C4-2B (cell line): ENCODE data around the gene GATC.
"Not testable (repeated sequence)": the region's sequence is repeated elsewhere in the genome, so short reads cannot be mapped to it uniquely, and the experiment has no call there.

ENCODE experiments used
- H3K27ac ChIP-seq: fragments of 450-650 bp; 2 replicates; pipeline ENCODE4 v1.5.1; 2017
- ZFX ChIP-seq: fragments of 450-650 bp; IDR thresholded peaks from 2 replicates; pipeline ENCODE4 v1.6.1; 2017
- TF ChIP-seq, protein P1 (sequence below): fragments of 450-650 bp; conservative IDR thresholded peaks from 2 replicates; pipeline ENCODE4 v1.5.1; 2017; ENCODE audit warnings: mild to moderate bottlenecking

The GATC gene

DNA sequence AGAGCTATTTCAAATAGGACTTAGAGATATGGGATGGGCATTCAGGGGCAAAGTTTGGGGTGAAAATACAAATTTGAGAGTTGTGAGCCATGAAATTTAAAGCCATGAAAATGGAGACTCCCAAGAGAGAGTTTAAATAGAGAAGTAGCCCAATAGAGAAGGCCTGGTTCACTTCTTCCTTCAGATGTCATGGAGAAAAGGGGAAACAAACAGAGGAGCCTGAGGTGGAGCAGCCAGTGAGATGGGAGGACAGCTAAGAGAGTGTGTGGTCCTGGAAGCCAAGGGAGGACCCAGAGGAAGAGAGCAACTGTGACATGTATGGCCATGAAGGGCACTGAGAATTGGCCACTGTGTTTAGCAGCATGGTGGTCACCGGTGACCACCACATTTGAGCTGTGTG lies 37.4 kb downstream of the GATC start:
- H3K27ac ChIP-seq = no peak overlapping the region

DNA sequence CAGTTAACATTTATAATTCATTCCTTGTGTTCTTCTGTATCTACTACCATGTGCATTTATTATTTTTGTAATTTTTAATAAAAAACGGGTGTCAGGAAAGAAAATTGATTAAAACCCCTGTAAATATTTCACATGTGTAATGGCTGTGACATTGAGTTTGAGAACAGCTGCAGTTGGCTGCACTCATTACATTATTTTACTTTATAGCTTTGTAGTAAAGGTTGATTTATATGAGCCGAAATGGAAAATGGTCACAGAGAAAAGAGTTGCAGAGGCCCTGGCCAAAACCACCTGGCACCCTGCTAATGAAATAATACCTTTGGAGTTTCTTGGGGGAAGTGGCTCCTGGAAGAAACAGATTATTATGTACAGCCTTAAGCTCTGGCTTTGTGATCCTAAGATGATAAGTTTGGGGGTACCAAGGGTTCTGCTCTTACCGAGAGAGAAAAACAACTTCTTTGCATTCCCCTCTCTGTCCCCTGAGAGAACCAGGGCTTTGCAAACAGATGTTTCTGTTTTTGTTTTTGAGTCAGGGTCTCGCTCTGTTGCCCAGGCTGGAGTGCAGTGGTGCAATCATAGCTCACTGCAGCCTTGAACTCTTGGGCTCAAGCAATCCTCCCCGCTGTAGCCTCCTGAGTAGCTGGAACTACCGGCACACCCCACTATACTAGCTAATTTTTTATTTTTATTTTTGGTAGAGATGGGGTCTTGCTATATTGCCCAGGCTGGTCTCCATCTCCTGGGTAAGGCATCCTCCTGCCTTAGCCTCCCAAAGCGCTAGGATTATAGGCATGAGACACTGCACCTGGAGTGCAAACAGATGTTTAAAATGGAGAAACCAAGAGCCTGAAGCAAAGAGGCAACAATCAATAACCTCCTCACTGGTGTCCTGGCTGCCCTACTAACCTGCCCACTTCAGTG lies 40.0 kb downstream of the GATC start:
- no peak overlapping the region for H3K27ac ChIP-seq
- TF ChIP-seq, protein P1, sequence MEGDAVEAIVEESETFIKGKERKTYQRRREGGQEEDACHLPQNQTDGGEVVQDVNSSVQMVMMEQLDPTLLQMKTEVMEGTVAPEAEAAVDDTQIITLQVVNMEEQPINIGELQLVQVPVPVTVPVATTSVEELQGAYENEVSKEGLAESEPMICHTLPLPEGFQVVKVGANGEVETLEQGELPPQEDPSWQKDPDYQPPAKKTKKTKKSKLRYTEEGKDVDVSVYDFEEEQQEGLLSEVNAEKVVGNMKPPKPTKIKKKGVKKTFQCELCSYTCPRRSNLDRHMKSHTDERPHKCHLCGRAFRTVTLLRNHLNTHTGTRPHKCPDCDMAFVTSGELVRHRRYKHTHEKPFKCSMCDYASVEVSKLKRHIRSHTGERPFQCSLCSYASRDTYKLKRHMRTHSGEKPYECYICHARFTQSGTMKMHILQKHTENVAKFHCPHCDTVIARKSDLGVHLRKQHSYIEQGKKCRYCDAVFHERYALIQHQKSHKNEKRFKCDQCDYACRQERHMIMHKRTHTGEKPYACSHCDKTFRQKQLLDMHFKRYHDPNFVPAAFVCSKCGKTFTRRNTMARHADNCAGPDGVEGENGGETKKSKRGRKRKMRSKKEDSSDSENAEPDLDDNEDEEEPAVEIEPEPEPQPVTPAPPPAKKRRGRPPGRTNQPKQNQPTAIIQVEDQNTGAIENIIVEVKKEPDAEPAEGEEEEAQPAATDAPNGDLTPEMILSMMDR = no peak
- no peak for TF ChIP-seq ZFX

More for the DNA sequence above, 37.4 kb downstream of the GATC start:
- TF ChIP-seq, protein P1 = no peak
- no peak for TF ChIP-seq ZFX

DNA sequence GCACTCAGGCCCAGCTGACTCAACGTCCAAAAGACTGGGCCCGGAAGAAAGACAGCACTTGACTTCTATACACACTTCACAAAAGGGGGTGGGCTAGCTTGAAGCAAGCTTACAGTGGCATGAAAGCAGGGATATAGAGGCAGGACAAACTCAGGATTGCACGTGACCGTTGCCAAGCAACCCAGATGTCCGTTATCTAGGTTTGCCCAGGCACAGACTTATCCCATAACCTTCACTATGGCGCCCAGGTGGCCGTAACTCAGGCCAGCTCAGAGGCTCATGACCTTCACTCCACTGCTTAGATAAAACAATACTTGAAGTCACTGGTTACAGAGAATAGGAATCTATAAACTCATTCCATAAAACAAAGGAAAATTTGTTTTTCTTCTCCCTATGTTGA lies 41.3 kb downstream of the GATC start:
- H3K27ac ChIP-seq = not testable (repeated sequence)

DNA sequence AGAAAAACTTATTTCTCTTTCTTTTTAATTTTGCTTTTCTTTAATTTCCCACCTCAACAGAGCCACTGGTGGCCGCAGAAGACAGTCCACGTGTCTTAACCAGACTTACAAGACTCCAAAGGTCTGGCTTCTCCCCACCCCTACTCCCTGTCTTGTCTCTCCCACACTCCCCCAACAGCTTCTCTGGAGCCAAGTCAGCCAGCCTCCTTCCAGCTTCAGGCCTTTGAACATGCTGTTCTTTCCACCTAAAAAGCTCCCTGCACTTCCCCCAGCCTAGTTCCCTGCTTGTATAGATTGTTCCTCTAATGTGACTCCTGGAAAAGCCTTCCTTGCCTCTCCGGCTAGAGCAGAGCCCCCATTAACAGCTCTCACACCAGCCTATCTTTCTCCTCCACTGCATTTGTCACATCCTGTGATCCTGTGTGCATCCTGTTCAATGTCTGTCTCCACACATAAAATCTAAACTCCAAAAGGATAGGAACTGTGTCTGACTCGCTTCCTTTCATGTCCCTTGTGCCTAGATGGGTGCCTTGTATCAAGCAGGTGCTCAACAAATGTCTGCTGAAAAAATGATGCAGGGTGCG lies 41.9 kb downstream of the GATC start:
- TF ChIP-seq, protein P1 = no peak
- TF ChIP-seq ZFX = no peak
- H3K27ac ChIP-seq = peak overlapping the region; percentile 16

DNA sequence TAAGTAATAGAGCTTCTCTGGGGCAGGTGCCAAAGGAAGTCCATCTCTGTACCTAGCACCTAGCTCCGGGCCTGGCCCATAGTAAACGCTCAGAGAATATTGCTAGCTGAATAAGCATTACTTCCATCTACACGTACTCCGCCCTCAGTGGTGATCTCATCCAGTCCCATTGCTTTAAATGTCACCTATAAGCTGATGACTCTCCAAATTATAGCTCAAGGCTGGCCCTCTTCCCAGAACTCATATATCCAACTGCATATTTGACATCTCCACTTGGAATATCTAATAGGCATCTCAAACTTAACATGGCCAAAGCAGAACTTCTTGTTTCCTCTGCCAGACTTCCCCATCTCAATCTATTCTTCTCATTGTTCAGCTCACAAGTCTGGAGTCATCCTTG lies 42.8 kb downstream of the GATC start:
- H3K27ac ChIP-seq = peak overlapping the region; percentile 19
- no peak for TF ChIP-seq ZFX
- TF ChIP-seq, protein P1 = no peak

DNA sequence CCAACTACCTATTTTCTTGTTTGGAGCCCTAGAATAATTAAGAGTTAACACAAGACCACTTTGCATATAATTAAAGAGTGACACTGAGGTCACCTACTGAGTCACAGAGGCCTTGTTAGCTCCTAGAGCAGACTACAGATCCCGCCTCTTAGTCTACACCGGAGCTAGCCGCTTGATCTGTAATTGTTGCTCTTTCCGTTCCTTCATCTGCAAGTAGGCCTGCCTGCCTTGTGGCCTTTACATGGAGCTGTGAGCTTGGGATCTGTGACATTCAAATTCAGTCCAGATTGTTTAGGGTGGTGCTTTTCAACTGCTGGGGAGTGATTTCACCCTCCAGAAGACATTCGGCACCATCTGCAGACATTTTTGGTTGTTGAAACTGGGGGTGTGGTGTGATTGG lies 44.1 kb downstream of the GATC start:
- H3K27ac ChIP-seq = no peak overlapping the region
- no peak for TF ChIP-seq ZFX
- TF ChIP-seq, protein P1 = no peak

DNA sequence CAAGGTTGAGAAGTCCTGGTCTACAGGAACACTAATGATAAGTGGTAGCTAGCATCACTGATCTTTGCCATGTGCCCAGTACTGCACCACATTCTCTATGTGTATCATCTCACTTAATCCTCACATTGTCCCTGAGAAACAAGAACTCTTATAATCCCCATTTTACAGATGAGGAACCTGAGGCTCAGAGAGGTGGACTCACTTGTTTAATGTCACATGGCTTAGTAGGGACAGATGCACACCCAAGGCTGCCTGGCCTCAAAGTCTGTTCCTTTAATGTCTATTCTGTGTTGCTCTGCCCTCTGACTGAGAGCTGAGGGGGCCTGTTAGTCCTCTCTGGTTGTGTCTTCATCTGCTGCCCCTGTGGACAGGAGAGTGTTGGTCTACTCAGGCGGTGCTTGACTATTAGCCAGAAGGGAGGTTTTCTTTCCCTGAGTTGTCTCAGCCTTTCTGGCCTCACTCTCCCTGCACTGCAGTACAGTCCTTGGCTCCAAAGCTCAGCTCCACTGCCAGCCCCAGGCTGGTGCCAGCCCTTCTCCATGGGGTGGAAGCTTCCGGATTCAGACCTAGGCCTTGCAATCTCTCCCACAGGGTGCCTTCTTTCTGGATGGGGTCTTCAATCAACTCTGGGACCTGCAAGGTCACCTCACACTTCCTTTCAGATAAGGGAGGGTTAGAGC lies 44.7 kb downstream of the GATC start:
- H3K27ac ChIP-seq = no peak overlapping the region
- TF ChIP-seq, protein P1 = no peak
- TF ChIP-seq ZFX = no peak
